Esophagus mucosa (tissue), 1 donor: ENCODE data around the gene FTO. TPM values are rescaled to one million over a fixed set of nuclear protein-coding genes. Genes with fewer than 3 reads are reported as not detected.

Source experiments
- ATAC-seq: fragments of 200-7000 bp; cut with Tn5 transposase; one replicate; pipeline ENCODE4 v1.9.1; 2020
- total RNA-seq: library from RNA; stranded (reverse); gene quantifications from one replicate; pipeline ENCODE4 v1.2.4, GENCODE V29; 2023
- donor health status: DM: yes; HTN: yes; CAD: no.

The FTO gene
- total RNA-seq, 1 donor from 2014 or later, result 33.3 TPM

GRCh38 chr16:53755026-53755910 is 51.3 kb downstream of the FTO start:
- ATAC-seq, result peak; percentile 91

GRCh38 chr16:53756275-53756996 is 52.5 kb downstream of the FTO start:
- no peak for ATAC-seq

- ATAC-seq, result no peak
These were observed 54.1 kb downstream of the FTO start for GRCh38 chr16:53757971-53758609.

GRCh38 chr16:53761962-53762703 is 58.2 kb downstream of the FTO start:
- no peak for ATAC-seq

- ATAC-seq, result no peak
These were observed 62.5 kb downstream of the FTO start for GRCh38 chr16:53766304-53767016.

GRCh38 chr16:53768167-53768566 is 64.2 kb downstream of the FTO start:
- ATAC-seq, result no peak

- ATAC-seq, result peak; percentile 70
These were observed 64.6 kb downstream of the FTO start for GRCh38 chr16:53768593-53768992.

- ATAC-seq, result no peak
These were observed 65.2 kb downstream of the FTO start for GRCh38 chr16:53769185-53769584.

GRCh38 chr16:53769787-53770186 is 65.8 kb downstream of the FTO start:
- ATAC-seq, result no peak

- no peak for ATAC-seq
These were observed 66.7 kb downstream of the FTO start for GRCh38 chr16:53770641-53771040.

- no peak for ATAC-seq
These were observed 67.9 kb downstream of the FTO start for GRCh38 chr16:53771655-53772497.

- peak; percentile 70 for ATAC-seq
These were observed 69.3 kb downstream of the FTO start for GRCh38 chr16:53773150-53773846.

GRCh38 chr16:53773881-53774280 is 69.9 kb downstream of the FTO start:
- no peak for ATAC-seq

- ATAC-seq, result no peak
These were observed 71.3 kb downstream of the FTO start for GRCh38 chr16:53775106-53775820.

GRCh38 chr16:53775821-53776431 is 72.0 kb downstream of the FTO start:
- ATAC-seq, result peak; percentile 78

- ATAC-seq, result no peak
These were observed 75.2 kb downstream of the FTO start for GRCh38 chr16:53779186-53779585.

- ATAC-seq, result peak; percentile 79
These were observed 76.1 kb downstream of the FTO start for GRCh38 chr16:53780051-53780450.

GRCh38 chr16:53781023-53781605 is 77.2 kb downstream of the FTO start:
- peak; percentile 70 for ATAC-seq

GRCh38 chr16:53782148-53782547 is 78.2 kb downstream of the FTO start:
- ATAC-seq, result no peak
